Testis (tissue), 2 donors: ENCODE data around the gene SHC1.

Experiments
- POLR2A ChIP-seq: fragments of 450-650 bp; IDR thresholded peaks from one replicate; pipeline ENCODE4 v1.6.1; 2017; ENCODE audit warnings: antibody characterized with exemption, mild to moderate bottlenecking, moderate library complexity
- TF ChIP-seq, protein P1 (sequence below), 3 experiments: fragments of 450-650 bp in 2 of 3; fragments of 200-600 bp in 1 of 3; sonication (generic) in 1 of 3; IDR thresholded peaks; one replicate each; pipeline ENCODE4 v1.5.1; 2016 to 2019; ENCODE audit warnings: antibody characterized with exemption in 3 of 3, mild to moderate bottlenecking in 2 of 3, moderate library complexity in 1 of 3

GRCh38 chr1:154935749-154936554 is 34.6 kb downstream of the SHC1 start:
- TF ChIP-seq, protein P1, sequence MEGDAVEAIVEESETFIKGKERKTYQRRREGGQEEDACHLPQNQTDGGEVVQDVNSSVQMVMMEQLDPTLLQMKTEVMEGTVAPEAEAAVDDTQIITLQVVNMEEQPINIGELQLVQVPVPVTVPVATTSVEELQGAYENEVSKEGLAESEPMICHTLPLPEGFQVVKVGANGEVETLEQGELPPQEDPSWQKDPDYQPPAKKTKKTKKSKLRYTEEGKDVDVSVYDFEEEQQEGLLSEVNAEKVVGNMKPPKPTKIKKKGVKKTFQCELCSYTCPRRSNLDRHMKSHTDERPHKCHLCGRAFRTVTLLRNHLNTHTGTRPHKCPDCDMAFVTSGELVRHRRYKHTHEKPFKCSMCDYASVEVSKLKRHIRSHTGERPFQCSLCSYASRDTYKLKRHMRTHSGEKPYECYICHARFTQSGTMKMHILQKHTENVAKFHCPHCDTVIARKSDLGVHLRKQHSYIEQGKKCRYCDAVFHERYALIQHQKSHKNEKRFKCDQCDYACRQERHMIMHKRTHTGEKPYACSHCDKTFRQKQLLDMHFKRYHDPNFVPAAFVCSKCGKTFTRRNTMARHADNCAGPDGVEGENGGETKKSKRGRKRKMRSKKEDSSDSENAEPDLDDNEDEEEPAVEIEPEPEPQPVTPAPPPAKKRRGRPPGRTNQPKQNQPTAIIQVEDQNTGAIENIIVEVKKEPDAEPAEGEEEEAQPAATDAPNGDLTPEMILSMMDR (IDR thresholded peaks at IDR 0.05), result no peak
- TF ChIP-seq POLR2A, result no peak
